Measurements from ENCODE around the gene COL11A2.

Gene COL11A2

GRCh38 chr6:33206027-33206863, 14.0 kb upstream of the COL11A2 start:
- DNase-seq: no peak

GRCh38 chr6:33205191-33206026, 13.1 kb upstream of the COL11A2 start:
- DNase-seq: peak; percentile 25

GRCh38 chr6:33204415-33205190, 12.3 kb upstream of the COL11A2 start, which contains the start of gene HSD17B8:
TSS of gene HSD17B8 (plus strand) at chr6:33204655. CDS start at chr6:33204669, 14 bp downstream.
- peak; percentile 88 for DNase-seq

GRCh38 chr6:33204165-33204414, 11.8 kb upstream of the COL11A2 start:
- DNase-seq: no peak

- no peak for DNase-seq
Observed at GRCh38 chr6:33203443-33204164, 11.3 kb upstream of the COL11A2 start.

- no peak for DNase-seq
Observed at GRCh38 chr6:33202799-33203198, 10.5 kb upstream of the COL11A2 start.

GRCh38 chr6:33201935-33202334, 9.7 kb upstream of the COL11A2 start:
- no peak for DNase-seq

GRCh38 chr6:33201147-33201545, 8.9 kb upstream of the COL11A2 start:
- no peak for DNase-seq

GRCh38 chr6:33200219-33201146, 8.2 kb upstream of the COL11A2 start, which contains the start of the genes RXRB and SLC39A7:
TSS of gene RXRB (minus strand) at chr6:33200665. CDS start at chr6:33200476, 189 bp downstream.
TSS of gene SLC39A7 (plus strand) at chr6:33200867. CDS start at chr6:33201246, 379 bp downstream.
- peak; percentile 99 for DNase-seq

- peak; percentile 68 for DNase-seq
Observed at GRCh38 chr6:33199687-33200218, 7.5 kb upstream of the COL11A2 start.

GRCh38 chr6:33198853-33199436, 6.7 kb upstream of the COL11A2 start:
- no peak for DNase-seq

GRCh38 chr6:33198159-33198852, 6.0 kb upstream of the COL11A2 start:
- no peak for DNase-seq

GRCh38 chr6:33197431-33198048, 5.3 kb upstream of the COL11A2 start:
- DNase-seq: peak; percentile 60

GRCh38 chr6:33195304-33196165, 3.3 kb upstream of the COL11A2 start:
- no peak for DNase-seq

GRCh38 chr6:33194431-33194979, 2.2 kb upstream of the COL11A2 start:
- no peak for DNase-seq

- no peak for DNase-seq
Observed at GRCh38 chr6:33193619-33194018, 1.4 kb upstream of the COL11A2 start.

GRCh38 chr6:33192671-33193602, 670 bp upstream of the COL11A2 start:
- no peak for DNase-seq

All from CD4-positive, alpha-beta T cell treated with Interleukin-4 for 4 hours (primary cell).